ENCODE data around the gene CDC27. TPM values are rescaled to one million over a fixed set of nuclear protein-coding genes. Genes with fewer than 3 reads are reported as not detected.

CDC27 gene
- total and polyA plus RNA-seq, 2 donors (not counting 1 experiment from before 2014, with no cell fraction given) = 20.5 to 90.7 TPM

DNA sequence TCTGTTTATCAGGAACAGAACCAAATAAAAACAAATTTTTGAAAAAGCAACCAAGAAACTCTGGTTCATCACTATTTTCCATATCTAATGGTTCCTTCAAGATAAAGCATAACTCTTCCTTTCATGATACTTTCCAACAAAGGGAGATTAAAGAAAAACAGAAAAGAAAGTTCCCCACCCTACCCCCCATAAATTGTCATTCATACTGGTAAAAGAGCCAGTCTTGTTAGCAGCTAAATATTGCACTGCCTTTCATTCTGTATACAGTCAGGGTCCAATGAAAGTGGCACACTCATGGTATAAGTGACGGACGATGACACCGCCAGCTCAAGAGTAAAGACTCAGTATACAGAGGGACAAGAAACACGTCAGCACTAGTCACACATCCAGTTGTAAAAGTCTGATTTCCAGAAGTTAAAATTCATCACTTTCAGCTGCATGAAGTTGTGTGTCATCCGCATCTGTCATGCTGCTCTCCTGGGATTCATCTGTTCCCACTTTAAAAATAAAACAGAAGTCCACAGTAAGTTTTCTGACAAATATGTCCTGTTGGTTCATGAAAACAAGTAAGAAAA, 68.5 kb downstream of the CDC27 start:
- no peak for ATAC-seq (ENCODE audit: low read depth)
- Mint-ChIP-seq H3K4me1 (no peaks in the 10 kb centered on the region), H3K9me3 (ENCODE audit: insufficient read depth) (no peaks in the 10 kb centered on the region), H3K27ac (no peak overlapping the region), H3K27me3 (no peaks in the 10 kb centered on the region), H3K4me3 (no peak overlapping the region)
- Histone ChIP-seq H3K4me1 (ENCODE audit: control insufficient read depth in 2 of 2, insufficient read depth in 2 of 2, low read length in 2 of 2) (no peaks in the 10 kb centered on the region), H3K79me2 (ENCODE audit: control insufficient read depth, insufficient read depth, low read length) (no peaks in the 10 kb centered on the region), H3K9ac (ENCODE audit: low read length) (no peak overlapping the region), H3K9me3 (ENCODE audit: control extremely low read depth in 1 of 3, control insufficient read depth in 2 of 3, insufficient read depth in 1 of 3, low read length in 2 of 3) (no peaks in the 10 kb centered on the region), H3K36me3 (replicated peaks in 1 of 2; ENCODE audit: control extremely low read depth in 1 of 2, control insufficient read depth in 1 of 2, extremely low read depth in 1 of 2, insufficient read depth in 2 of 2, low read length in 1 of 2) (peaks cover 9 to 36% of the 10 kb centered on the region in 2 experiments), H3K4me2 (replicated peaks; ENCODE audit: low read depth, low read length, poor library complexity, severe bottlenecking) (no peak overlapping the region), H3K27me3 (replicated peaks in 1 of 4; ENCODE audit: control extremely low read depth in 1 of 4, control insufficient read depth in 3 of 4, insufficient read depth in 4 of 4, low read length in 3 of 4) (no peaks in the 10 kb centered on the region), H4K20me1 (ENCODE audit: control insufficient read depth, insufficient read depth, low read length, poor library complexity, severe bottlenecking) (no peaks in the 10 kb centered on the region), H2AFZ (ENCODE audit: insufficient read depth, low read depth, low read length, poor library complexity, severe bottlenecking) (no peak overlapping the region), H3K4me3 (ENCODE audit: control extremely low read depth in 1 of 5, extremely low read depth in 1 of 5, insufficient read depth in 1 of 5, low read depth in 2 of 5, low read length in 4 of 5) (no peak overlapping the region), H3K27ac (ENCODE audit: low read length in 2 of 2) (no peak overlapping the region)
- ChIA-PET POLR2A (no interaction called here), CTCF (interaction anchor here (1.6 kb wide), 1 partner anchor 194 kb away, joined by 4 read pairs; no protein-coding TSS in a partner anchor)
- intact Hi-C loops (cut with micrococcal nuclease) = no loop called here
- no peak for DNase-seq
- no peak for TF ChIP-seq EZH2 (IDR thresholded peaks at IDR 0.05; ENCODE audit: borderline replicate concordance, insufficient read depth, low read depth, low read length, poor library complexity, severe bottlenecking)
- TF ChIP-seq, protein P1, sequence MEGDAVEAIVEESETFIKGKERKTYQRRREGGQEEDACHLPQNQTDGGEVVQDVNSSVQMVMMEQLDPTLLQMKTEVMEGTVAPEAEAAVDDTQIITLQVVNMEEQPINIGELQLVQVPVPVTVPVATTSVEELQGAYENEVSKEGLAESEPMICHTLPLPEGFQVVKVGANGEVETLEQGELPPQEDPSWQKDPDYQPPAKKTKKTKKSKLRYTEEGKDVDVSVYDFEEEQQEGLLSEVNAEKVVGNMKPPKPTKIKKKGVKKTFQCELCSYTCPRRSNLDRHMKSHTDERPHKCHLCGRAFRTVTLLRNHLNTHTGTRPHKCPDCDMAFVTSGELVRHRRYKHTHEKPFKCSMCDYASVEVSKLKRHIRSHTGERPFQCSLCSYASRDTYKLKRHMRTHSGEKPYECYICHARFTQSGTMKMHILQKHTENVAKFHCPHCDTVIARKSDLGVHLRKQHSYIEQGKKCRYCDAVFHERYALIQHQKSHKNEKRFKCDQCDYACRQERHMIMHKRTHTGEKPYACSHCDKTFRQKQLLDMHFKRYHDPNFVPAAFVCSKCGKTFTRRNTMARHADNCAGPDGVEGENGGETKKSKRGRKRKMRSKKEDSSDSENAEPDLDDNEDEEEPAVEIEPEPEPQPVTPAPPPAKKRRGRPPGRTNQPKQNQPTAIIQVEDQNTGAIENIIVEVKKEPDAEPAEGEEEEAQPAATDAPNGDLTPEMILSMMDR (IDR thresholded peaks at IDR 0.05) = no peak
- 100% methylated on average over 3 of the region's 5 CpGs for WGBS (ENCODE audit: insufficient coverage)

DNA sequence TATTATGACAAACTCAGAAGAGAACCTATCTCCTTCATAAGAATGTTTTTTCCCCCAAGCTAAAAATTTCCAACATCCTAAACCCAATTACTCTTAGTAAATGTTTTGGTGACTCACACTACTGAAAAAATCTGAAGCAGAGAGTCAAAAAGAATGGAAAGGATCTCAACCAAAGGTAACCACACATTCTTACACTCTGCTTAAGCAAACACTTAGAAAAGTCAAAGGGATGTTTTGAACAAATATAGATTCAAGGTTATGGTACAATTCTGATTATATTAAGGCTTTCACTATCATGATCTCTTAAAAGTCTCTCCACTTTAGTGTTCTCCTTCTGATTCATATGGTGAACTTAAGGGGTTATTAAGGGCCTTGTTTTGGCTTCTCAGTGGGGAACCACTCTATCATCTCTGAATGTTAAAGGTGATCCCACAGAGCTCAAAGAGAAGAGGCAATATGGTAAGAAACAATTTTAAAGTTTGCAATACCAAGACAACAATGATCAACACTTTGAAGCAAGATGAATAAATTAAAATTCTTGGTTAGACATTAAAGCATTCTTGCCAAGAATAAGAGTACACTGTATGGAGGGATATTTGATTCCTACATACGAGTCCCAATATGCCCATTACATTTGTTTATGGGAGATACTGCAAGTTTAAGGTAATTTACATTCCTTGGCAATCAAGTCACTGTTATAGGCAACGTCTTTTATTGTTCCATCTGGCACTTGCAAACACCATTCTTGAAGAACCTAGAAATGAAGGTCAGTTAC, 69.2 kb downstream of the CDC27 start:
- H3K9ac ChIP-seq (ENCODE audit: low read length) = no peak overlapping the region
- H3K4me3 Mint-ChIP-seq = no peak overlapping the region
- H3K27me3 Mint-ChIP-seq = no peaks in the 10 kb centered on the region
- no peak overlapping the region for H3K27ac ChIP-seq (ENCODE audit: low read length in 2 of 2)
- no peak overlapping the region for H3K27ac Mint-ChIP-seq
- H3K36me3 ChIP-seq (replicated peaks in 1 of 2; ENCODE audit: control extremely low read depth in 1 of 2, control insufficient read depth in 1 of 2, extremely low read depth in 1 of 2, insufficient read depth in 2 of 2, low read length in 1 of 2) = peaks cover 9 to 33% of the 10 kb centered on the region in 2 experiments
- H3K9me3 ChIP-seq (ENCODE audit: control extremely low read depth in 1 of 3, control insufficient read depth in 2 of 3, insufficient read depth in 1 of 3, low read length in 2 of 3) = no peaks in the 10 kb centered on the region
- TF ChIP-seq, protein P1 (IDR thresholded peaks at IDR 0.05) = no peak
- POLR2A ChIA-PET = no interaction called here
- CTCF ChIA-PET = interaction anchor here (1.6 kb wide), 1 partner anchor 195 kb away, joined by 4 read pairs; no protein-coding TSS in a partner anchor
- H3K27me3 ChIP-seq (replicated peaks in 1 of 4; ENCODE audit: control extremely low read depth in 1 of 4, control insufficient read depth in 3 of 4, insufficient read depth in 4 of 4, low read length in 3 of 4) = no peaks in the 10 kb centered on the region
- H3K4me2 ChIP-seq (replicated peaks; ENCODE audit: low read depth, low read length, poor library complexity, severe bottlenecking) = no peak overlapping the region
- H3K4me1 ChIP-seq (ENCODE audit: control insufficient read depth in 2 of 2, insufficient read depth in 2 of 2, low read length in 2 of 2) = no peaks in the 10 kb centered on the region
- no peaks in the 10 kb centered on the region for H3K4me1 Mint-ChIP-seq
- DNase-seq (no peak), ATAC-seq (ENCODE audit: low read depth) (no peak)
- no peaks in the 10 kb centered on the region for H3K9me3 Mint-ChIP-seq (ENCODE audit: insufficient read depth)
- no peak overlapping the region for H3K4me3 ChIP-seq (ENCODE audit: control extremely low read depth in 1 of 5, extremely low read depth in 1 of 5, insufficient read depth in 1 of 5, low read depth in 2 of 5, low read length in 4 of 5)
- intact Hi-C loops (cut with micrococcal nuclease) = no loop called here
- no peaks in the 10 kb centered on the region for H3K79me2 ChIP-seq (ENCODE audit: control insufficient read depth, insufficient read depth, low read length)
- no peaks in the 10 kb centered on the region for H4K20me1 ChIP-seq (ENCODE audit: control insufficient read depth, insufficient read depth, low read length, poor library complexity, severe bottlenecking)
- no peak overlapping the region for H2AFZ ChIP-seq (ENCODE audit: insufficient read depth, low read depth, low read length, poor library complexity, severe bottlenecking)
- no CpG with 5 or more reads among the region's 2 CpGs for WGBS (ENCODE audit: insufficient coverage)

Data from B cell (primary cell).